HG03378 (cell line): ENCODE measurements around the gene RSBN1.

Experiments used
- ATAC-seq: cut with Tn5 transposase; IDR thresholded peaks from one replicate; pipeline ENCODE4 v1.9.1; 2021; ENCODE audit warnings: mild to moderate bottlenecking, moderate library complexity; ENCODE audit not compliant: unreplicated experiment

Gene RSBN1

DNA sequence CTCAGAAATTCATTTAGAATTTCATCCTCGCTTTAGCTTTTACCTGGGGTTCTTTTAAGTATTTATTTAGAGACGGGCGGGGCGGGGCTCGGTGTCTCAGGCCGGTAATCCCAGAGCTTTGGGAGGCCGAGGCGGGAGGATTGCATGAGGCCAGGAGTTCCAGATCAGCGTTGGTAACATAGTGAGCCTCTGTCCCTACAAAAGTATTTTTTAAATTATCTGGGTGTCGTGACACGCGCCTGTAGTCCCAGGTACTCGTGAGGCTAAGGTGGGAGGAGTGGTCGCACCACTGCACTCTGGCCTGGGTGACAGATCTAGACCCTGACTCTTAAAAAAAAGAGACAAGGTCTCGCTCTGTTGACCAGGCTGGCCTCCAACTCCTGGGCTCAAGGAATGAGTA, 942 bp upstream of the RSBN1 start:
- no peak for ATAC-seq

- no peak for ATAC-seq
Measured at GRCh38 chr1:113812661-113813135, 422 bp upstream of the RSBN1 start.

DNA sequence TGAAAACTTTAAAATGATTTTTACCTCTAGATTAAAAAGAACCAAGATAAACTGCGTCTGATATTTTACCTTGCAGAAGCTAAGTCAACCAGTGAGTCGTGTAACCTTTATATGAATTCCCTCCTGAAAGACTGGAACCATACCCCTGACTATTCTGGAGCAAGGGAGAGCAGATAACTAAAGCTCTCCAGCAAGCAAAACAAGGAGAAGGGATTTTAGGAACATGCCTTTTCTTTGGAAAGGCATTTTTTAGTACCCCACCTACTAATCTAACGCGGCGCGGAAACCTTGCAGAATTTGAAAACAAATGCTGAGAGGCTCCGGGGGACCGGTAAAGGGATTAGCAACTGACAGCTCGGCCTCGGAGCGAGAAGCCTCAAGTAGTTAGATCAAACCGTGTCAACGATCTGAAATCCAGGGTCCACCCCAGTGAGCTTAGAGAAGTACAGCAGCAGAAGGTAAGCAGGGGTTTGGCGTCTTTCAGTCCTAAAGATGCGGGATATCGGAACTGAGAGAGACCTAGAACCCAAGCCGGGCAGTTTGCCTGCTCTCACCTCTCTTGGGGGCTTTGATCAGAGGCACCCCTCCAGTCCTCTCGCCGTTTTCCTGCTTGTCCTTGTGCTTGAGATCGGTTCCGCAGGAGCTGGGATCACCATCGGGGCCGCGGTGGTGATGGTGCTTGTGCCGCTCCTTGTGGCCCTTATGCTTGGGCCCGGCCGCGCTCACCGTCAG, 954 bp downstream of the RSBN1 start:
- no peak for ATAC-seq

- ATAC-seq = no peak
Measured at GRCh38 chr1:113809670-113810602, 2.3 kb downstream of the RSBN1 start.

DNA sequence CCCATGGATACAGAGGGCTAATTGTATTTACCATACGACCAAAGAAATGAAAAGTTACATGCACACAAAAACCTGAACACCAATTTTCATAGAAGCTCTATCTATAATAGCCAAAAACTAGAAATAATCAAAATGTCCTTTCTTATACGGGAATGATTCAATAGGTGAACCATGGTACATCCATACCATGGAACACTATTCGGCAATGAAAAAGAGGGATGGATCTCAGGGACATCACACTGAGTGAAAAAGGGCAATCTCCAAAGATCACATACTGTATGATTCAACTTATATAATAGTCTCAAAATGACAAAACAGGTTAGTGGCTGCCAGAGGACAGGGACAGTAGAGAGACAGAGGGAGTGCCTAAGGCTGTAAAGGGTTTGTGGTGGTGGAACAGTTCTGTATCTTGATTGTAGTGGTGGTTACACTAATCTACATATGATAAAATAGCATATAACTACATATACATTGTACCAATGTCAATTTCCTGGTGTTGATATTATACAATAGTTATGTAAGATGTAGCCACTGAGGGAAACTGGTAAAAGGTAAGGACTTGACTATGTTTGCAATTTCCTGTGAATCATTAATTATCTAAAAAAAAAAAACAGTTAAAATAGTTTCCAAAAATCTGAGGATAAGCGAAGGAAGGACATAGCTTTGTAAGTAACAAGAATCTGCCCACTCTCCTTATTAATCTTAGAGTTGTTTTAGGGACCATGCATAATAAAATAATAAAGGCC, 3.7 kb downstream of the RSBN1 start:
- ATAC-seq = no peak

- no peak for ATAC-seq
Measured at GRCh38 chr1:113805639-113806038, 6.6 kb downstream of the RSBN1 start.

GRCh38 chr1:113805256-113805531, 7.1 kb downstream of the RSBN1 start:
- ATAC-seq = no peak

GRCh38 chr1:113804421-113805255, 7.6 kb downstream of the RSBN1 start:
- no peak for ATAC-seq

DNA sequence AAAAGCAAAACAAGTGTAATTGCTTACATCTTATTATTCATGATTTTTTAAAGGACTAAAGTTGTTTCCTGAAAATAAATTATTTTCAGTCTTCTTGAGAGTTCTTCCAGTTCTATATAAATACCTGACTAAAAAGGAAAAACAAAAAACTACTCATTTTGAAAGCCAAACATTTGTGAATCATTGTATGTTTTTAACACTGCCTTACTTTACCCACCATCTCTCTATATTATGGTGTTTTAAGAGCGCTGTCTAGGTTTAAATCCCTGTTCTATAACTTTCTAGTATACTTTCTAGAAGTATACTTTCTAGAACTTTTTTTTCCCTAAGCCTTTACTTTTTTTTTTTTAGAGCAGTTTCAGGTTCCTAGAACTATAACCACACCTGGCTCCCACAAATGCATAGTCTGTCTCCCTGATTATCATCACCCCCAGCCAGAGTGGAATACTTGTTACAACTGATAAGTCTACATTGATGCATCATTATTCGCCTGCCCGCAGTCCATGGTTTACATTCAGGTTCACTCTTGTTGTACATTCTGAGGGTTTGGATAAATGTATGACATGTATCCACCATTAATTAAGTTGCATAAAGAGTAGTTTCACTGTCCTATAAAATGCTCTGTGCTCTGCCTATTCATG, 9.8 kb downstream of the RSBN1 start:
- no peak for ATAC-seq

DNA sequence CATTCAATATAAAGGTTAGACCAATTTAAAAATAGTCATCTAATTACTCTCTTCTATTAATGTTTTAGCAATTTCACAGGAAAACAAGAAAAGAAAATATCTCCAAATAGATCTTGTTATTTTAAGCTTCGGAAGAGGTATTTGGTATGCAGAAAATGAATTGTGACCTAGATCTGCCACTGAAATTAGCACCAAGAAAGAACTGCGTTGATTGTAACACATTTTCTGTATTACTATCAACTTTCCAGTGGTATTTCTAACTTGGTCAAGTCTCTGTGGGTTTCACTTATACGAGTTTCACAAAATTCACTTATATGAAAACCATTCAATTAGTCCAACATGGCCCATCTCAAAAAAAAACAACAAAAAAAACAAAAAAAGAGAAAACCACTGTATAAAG, 11.8 kb downstream of the RSBN1 start:
- ATAC-seq = no peak

- ATAC-seq = no peak
Measured at GRCh38 chr1:113797472-113797871, 14.8 kb downstream of the RSBN1 start.

DNA sequence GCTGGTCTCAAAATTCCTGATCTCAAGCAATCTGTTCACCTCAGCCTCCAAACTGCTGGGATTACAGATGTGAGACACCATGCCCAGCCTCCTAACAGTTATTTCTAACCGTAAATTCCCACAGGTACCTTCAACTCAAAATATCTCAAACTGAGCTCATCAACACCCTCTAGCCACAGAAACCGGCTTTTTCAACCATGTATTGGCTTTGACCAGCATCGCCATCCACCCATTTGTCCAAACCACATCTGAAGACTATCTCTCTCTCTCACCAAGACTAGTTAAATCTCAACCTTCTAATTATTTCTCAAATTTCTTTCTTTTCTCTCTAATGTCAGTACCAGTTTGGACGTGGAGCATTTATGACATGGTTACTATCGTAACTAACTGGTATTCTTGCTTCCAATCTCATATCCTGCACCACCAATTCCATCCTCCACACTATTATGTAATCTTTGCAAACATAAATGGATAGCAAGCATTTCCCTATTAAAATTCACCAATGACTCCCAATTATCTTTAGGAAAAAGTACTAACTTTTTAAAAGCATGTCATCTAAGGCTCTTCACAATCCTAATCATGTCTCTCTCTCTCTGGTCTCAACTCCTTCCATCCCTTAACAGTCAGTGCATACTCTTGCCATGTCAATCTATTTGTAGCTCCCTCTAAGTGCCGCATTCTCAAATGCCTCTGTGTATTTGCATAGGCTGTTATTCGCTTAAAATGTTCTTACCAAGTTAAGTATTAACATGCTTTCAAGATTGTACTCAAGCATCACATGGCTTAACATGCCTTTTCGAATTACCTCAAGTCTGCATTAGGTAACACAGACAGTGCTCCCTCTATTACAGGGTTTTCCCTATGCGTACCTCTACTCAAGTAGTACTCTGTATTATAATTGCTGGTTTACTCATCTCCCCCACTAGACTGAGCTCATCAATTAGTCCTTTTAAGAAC, 18.1 kb downstream of the RSBN1 start:
- ATAC-seq = no peak

DNA sequence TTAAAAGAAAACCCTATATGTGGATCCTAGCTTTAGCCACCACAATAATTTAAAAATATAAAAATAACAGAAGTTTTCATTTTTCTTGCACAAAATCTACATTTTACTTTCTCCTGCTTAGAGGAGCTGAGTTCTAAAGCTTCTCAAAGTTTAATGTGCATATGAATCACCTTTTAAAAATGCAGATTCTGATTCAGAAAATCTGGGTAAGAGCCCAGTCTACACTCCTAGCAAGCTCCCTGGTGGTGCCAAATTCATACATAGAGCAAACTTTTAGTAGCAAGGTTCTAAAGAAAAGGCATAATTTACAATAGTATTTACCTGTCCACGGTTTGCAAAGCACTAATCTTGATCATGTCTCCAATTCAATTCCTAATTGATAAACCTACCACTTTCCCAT, 19.3 kb downstream of the RSBN1 start:
- no peak for ATAC-seq

DNA sequence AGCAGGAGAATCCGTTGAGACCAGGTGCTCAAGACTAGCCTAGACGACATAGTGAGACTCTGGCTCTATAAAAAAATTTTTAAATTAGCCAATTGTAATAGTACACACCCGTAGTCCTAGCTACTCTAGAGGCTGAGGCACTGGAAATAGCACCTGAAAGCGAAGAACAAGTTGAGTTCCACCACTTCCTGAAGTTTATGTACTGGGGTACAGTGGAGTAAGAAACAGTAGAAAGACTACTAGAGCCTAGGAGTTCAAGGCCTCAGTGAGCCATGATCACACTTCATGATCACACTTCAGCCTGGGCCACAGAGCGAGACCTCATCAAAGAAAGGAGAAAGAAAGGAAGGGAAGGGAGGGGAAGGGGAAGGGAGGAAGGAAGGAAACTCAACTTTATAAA, 19.8 kb downstream of the RSBN1 start:
- no peak for ATAC-seq

- no peak for ATAC-seq
Measured at GRCh38 chr1:113788802-113789201, 23.5 kb downstream of the RSBN1 start.

GRCh38 chr1:113787663-113788062, 24.6 kb downstream of the RSBN1 start:
- ATAC-seq = no peak

GRCh38 chr1:113786069-113786468, 26.2 kb downstream of the RSBN1 start:
- ATAC-seq = no peak

DNA sequence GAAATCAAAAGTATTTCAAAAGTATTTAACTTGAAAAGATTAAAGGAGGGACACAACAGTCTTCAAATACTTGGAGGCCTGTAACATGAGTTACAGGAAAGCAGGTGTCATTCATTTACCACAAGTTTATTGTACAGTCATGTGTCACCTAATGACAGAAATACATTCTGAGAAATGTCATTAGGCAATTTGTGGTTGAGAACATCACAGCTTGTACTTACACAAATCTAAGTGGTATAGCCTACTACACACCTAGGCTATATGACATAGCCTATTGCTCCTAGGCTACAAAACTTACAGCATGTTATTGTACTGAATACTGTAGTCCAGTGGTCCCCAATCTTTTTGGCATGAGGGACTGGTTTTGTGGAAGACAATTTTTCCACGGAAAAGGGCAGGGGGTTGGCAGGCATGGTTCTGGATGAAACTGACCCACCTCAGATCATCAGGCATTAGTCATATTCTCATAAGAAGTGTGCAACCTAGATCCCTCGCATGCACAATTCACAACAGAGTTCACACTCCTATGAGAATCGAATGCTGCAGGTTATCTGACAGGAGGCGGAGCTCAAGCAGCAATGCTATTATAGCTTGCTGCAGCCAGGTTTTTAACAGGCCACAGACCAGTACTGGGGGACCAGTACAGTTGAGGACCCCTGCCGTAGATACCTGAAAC, 28.0 kb downstream of the RSBN1 start:
- ATAC-seq = peak; percentile 79
